Activated T-cell treated with anti-CD3 and anti-CD28 coated beads for 24 hours (primary cell): ENCODE results near the gene KCNIP4.

ENCODE experiments used
- DNase-seq: peaks from one replicate; pipeline ENCODE4 v3.0.0-alpha.2; 2020; ENCODE audit warnings: low read depth

The KCNIP4 gene

GRCh38 chr4:21184788-21185187, 763.8 kb downstream of the KCNIP4 start:
- DNase-seq, result no peak

- no peak for DNase-seq
Measured at GRCh38 chr4:21181716-21182115, 766.9 kb downstream of the KCNIP4 start.

GRCh38 chr4:21177871-21178270, 770.7 kb downstream of the KCNIP4 start:
- no peak for DNase-seq

- DNase-seq, result no peak
Measured at GRCh38 chr4:21177092-21177491, 771.5 kb downstream of the KCNIP4 start.

- no peak for DNase-seq
Measured at GRCh38 chr4:21167711-21168110, 780.9 kb downstream of the KCNIP4 start.

- no peak for DNase-seq
Measured at GRCh38 chr4:21155367-21155766, 793.2 kb downstream of the KCNIP4 start.

GRCh38 chr4:21139327-21139726, 809.2 kb downstream of the KCNIP4 start:
- no peak for DNase-seq

- DNase-seq, result no peak
Measured at GRCh38 chr4:21136051-21136630, 812.4 kb downstream of the KCNIP4 start.

- DNase-seq, result no peak
Measured at GRCh38 chr4:21134994-21135393, 813.6 kb downstream of the KCNIP4 start.

- no peak for DNase-seq
Measured at GRCh38 chr4:21130606-21131005, 818.0 kb downstream of the KCNIP4 start.

GRCh38 chr4:21126014-21126512, 822.5 kb downstream of the KCNIP4 start:
- no peak for DNase-seq

GRCh38 chr4:21118301-21118700, 830.3 kb downstream of the KCNIP4 start:
- no peak for DNase-seq

- DNase-seq, result no peak
Measured at GRCh38 chr4:21117541-21118180, 830.9 kb downstream of the KCNIP4 start.

- DNase-seq, result no peak
Measured at GRCh38 chr4:21113496-21114223, 834.9 kb downstream of the KCNIP4 start.

GRCh38 chr4:21102667-21103066, 845.9 kb downstream of the KCNIP4 start:
- no peak for DNase-seq

GRCh38 chr4:21097865-21098264, 850.7 kb downstream of the KCNIP4 start:
- no peak for DNase-seq

GRCh38 chr4:21097026-21097425, 851.5 kb downstream of the KCNIP4 start:
- DNase-seq, result no peak

GRCh38 chr4:21092531-21092930, 856.0 kb downstream of the KCNIP4 start:
- no peak for DNase-seq

- no peak for DNase-seq
Measured at GRCh38 chr4:21090094-21090666, 858.4 kb downstream of the KCNIP4 start.

GRCh38 chr4:21083413-21083812, 865.2 kb downstream of the KCNIP4 start:
- DNase-seq, result no peak

GRCh38 chr4:21077967-21078366, 870.6 kb downstream of the KCNIP4 start:
- no peak for DNase-seq

GRCh38 chr4:21067351-21067750, 881.2 kb downstream of the KCNIP4 start:
- DNase-seq, result no peak

GRCh38 chr4:21061902-21062301, 886.7 kb downstream of the KCNIP4 start:
- no peak for DNase-seq
